Ishikawa (cell line): ENCODE results near the gene FOXO6.

Experiments
- CEBPB ChIP-seq: IDR thresholded peaks from 2 replicates; pipeline ENCODE4 v1.6.1; 2012
- CREB1 ChIP-seq: IDR thresholded peaks from 2 replicates; pipeline ENCODE4 v1.6.1; 2012; ENCODE audit warnings: low read depth
- EGR1 ChIP-seq: IDR thresholded peaks from 2 replicates; pipeline ENCODE4 v1.6.1; 2012
- EP300 ChIP-seq: IDR thresholded peaks from 2 replicates; pipeline ENCODE4 v1.6.1; 2012; ENCODE audit warnings: borderline replicate concordance
- FOXM1 ChIP-seq: IDR thresholded peaks from 2 replicates; pipeline ENCODE4 v1.6.1; 2012; ENCODE audit warnings: low read depth, borderline replicate concordance
- NFIC ChIP-seq: IDR thresholded peaks from 2 replicates; pipeline ENCODE4 v1.6.1; 2012
- RAD21 ChIP-seq: IDR thresholded peaks from 2 replicates; pipeline ENCODE4 v1.6.1; 2012; ENCODE audit warnings: low read depth
- TAF1 ChIP-seq: IDR thresholded peaks from 2 replicates; pipeline ENCODE4 v1.6.1; 2012; ENCODE audit warnings: low read depth, mild to moderate bottlenecking
- TCF12 ChIP-seq: IDR thresholded peaks from 2 replicates; pipeline ENCODE4 v1.6.1; 2012; ENCODE audit warnings: low read depth
- TEAD4 ChIP-seq: IDR thresholded peaks from 2 replicates; pipeline ENCODE4 v1.6.1; 2012
- YY1 ChIP-seq: IDR thresholded peaks from 2 replicates; pipeline ENCODE4 v1.6.1; 2012; ENCODE audit warnings: low read depth
- ZBTB7A ChIP-seq: IDR thresholded peaks from 2 replicates; pipeline ENCODE4 v1.6.1; 2012; ENCODE audit warnings: low read depth
- TF ChIP-seq, protein P1 (sequence below): IDR thresholded peaks from 2 replicates; pipeline ENCODE4 v1.6.1; 2012
- TF ChIP-seq, protein P2 (sequence below): IDR thresholded peaks from 2 replicates; pipeline ENCODE4 v1.6.1; 2012; ENCODE audit warnings: low read depth, mild to moderate bottlenecking
- TF ChIP-seq, protein P3 (sequence below): IDR thresholded peaks from 2 replicates; pipeline ENCODE4 v1.6.1; 2012

FOXO6 gene

DNA sequence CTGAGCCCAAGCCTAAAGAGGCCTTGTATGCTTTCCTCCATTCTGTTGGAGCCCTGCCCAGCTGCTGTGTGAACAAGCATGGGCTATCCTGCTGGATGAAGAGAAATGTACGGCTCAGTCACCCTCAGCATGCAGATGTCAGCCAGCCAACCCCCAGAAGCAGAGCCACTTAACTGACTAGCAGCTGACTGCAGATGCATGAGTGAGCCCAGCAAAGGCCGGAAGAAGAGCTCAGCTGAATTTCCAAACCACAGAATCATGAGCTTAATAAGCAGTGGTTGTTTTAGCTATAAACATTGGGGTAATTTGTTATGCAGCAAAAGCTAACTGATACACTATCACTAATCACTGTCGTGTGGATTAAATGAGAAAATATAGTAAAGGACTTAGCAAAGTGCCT lies 39.0 kb downstream of the FOXO6 start:
- no peak for TF ChIP-seq RAD21
- no peak for TF ChIP-seq EGR1

DNA sequence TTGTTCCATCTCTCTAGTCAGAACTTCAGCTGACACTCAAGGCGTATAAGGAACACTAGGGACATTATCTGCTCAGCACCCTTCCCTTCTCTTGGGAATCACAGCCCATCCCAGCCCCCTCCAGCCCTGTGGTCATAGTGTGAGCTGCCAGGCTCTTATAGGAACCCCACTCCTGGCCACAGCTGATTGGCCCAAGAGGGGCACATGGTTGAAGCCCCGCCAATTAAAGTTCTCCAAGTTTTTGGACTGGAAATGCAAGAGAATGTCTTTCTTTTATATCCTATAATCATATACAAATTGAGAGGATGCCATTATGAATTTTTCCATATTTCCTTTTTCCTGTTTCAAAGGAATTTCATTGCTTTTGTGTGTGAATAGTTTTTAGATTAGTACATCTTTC lies 40.7 kb downstream of the FOXO6 start:
- no peak for TF ChIP-seq EP300
- TF ChIP-seq, protein P1, sequence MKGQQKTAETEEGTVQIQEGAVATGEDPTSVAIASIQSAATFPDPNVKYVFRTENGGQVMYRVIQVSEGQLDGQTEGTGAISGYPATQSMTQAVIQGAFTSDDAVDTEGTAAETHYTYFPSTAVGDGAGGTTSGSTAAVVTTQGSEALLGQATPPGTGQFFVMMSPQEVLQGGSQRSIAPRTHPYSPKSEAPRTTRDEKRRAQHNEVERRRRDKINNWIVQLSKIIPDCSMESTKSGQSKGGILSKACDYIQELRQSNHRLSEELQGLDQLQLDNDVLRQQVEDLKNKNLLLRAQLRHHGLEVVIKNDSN, result peak; percentile 50

DNA sequence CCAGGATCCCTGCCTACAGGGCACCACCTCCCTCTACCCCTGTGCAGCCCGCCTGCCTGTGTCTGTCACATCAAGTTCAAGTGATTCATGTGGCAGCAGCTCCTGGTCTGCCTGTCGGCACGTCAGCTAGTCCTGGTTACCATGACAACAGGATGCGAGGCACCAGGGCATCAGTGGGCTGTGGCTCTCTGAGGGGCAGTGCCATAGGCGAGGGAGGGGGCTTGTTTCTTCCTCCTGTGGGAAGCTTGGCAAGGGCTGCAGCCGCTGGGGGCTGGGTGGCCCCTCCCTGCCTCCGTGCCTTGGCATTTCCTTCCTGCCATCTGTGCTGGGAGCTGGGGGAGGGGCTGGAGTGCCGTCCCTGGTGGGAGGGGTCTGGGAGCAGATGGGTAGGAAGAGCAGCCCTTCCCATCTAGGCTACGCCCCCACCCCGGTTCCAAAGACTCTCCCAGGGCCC lies 43.1 kb downstream of the FOXO6 start:
- TF ChIP-seq YY1 (no peak), ZBTB7A (peak; percentile 56; the same call in 1 of the 2 replicates)

DNA sequence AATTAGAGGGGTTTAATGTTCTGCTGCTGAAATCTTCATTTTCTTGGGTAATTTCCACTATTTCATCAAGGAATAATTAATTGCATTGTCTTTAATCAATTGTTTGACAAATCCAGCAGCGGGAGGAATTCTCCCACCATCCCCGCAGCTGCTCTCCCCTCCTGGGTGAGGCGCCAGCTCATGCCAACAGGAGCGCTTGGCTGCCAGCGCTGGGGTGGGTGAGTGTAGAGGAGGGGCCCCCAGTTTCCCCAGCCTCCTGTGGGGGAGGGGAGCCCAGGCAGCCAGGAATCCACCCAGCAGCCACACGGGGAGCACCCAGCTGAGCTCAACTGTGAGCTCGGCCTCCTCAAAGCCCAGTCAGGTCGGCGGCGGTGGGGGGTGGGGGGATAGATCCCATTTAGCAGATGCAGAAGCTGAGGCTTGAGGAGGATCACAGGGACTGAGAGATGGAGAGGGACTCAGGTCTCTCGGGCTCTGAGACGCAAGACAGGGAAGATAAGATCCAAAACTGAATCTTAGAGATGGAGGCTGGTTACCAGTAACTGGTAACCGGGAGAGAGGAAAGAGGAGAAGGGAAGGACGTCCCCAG lies 46.5 kb downstream of the FOXO6 start:
- TF ChIP-seq TAF1 (no peak), EP300 (no peak), EGR1 (no peak), RAD21 (no peak), ZBTB7A (no peak), YY1 (no peak), FOXM1 (no peak), TCF12 (no peak), CEBPB (no peak), CREB1 (no peak), NFIC (no peak), TEAD4 (no peak)
- TF ChIP-seq, protein P2, sequence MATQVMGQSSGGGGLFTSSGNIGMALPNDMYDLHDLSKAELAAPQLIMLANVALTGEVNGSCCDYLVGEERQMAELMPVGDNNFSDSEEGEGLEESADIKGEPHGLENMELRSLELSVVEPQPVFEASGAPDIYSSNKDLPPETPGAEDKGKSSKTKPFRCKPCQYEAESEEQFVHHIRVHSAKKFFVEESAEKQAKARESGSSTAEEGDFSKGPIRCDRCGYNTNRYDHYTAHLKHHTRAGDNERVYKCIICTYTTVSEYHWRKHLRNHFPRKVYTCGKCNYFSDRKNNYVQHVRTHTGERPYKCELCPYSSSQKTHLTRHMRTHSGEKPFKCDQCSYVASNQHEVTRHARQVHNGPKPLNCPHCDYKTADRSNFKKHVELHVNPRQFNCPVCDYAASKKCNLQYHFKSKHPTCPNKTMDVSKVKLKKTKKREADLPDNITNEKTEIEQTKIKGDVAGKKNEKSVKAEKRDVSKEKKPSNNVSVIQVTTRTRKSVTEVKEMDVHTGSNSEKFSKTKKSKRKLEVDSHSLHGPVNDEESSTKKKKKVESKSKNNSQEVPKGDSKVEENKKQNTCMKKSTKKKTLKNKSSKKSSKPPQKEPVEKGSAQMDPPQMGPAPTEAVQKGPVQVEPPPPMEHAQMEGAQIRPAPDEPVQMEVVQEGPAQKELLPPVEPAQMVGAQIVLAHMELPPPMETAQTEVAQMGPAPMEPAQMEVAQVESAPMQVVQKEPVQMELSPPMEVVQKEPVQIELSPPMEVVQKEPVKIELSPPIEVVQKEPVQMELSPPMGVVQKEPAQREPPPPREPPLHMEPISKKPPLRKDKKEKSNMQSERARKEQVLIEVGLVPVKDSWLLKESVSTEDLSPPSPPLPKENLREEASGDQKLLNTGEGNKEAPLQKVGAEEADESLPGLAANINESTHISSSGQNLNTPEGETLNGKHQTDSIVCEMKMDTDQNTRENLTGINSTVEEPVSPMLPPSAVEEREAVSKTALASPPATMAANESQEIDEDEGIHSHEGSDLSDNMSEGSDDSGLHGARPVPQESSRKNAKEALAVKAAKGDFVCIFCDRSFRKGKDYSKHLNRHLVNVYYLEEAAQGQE, result no peak
- TF ChIP-seq, protein P1, result no peak
- TF ChIP-seq, protein P3, sequence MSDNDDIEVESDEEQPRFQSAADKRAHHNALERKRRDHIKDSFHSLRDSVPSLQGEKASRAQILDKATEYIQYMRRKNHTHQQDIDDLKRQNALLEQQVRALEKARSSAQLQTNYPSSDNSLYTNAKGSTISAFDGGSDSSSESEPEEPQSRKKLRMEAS, result no peak

DNA sequence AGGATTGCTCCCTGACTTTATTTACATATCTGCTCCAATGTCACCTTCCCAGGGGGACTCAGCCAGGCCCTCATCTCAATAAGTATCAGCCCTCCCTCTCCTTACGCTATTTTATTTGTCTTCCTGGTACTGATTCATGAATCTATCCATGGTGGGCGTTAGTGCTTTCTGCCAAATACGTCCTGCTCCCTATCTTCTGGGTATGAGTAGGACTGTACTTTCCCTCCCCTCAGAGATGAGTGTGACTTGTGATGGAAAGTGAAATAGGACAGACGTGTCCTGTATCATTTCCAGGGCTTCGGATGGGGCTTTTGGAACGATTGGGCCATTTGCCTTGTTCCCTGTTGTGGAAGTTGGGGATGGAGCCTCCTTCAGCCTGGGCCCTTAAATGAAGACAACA lies 47.5 kb downstream of the FOXO6 start:
- TF ChIP-seq EP300 (no peak), EGR1 (no peak), TCF12 (no peak), YY1 (no peak)

DNA sequence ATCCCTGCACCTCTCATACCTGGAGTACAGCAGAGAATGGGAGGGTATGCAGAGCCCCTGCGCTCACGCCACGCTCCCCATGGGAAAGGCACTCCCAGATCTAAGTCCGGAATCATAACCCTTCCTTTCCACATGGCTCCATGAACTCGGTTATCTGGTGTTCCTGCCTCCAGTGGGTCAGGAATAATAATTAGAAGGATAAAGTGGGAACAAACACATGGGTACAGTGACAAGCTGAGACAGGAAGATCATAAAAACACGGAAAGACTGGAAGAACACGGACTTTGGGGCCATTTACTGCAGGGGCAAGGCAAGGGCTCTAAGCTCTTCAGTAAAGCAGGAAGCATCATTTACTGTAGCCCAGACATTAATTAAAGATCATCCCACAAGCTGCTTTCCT lies 48.6 kb downstream of the FOXO6 start:
- TF ChIP-seq TEAD4 (no peak), EP300 (no peak), RAD21 (no peak), CREB1 (no peak), FOXM1 (no peak), ZBTB7A (no peak), YY1 (no peak), TCF12 (no peak), EGR1 (no peak), NFIC (no peak), CEBPB (no peak), TAF1 (no peak)
- TF ChIP-seq, protein P2, result no peak
- TF ChIP-seq, protein P3, result no peak
- TF ChIP-seq, protein P1, result no peak

DNA sequence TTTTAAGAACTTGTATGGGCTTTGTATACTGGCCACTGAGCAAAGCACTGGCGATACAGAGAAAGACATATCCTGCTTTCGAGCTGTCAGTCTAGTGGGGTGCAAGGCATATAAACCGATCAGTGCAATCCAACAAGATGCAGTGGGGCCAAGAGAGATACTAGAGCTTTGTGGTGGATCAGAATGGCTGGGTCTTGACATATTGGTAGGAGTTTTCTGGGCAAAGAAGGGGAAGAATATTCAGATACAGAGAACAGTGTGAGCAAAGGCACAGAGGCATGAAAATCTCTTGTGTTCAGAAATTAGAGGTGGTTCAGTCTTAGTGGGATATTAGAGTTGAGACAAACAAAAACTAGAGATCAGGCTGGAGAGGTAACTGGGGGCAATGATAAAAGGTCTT lies 49.2 kb downstream of the FOXO6 start:
- no peak for TF ChIP-seq RAD21
- TF ChIP-seq, protein P3, result no peak
- TF ChIP-seq TEAD4, result no peak
- no peak for TF ChIP-seq TAF1
- TF ChIP-seq YY1, result no peak
- TF ChIP-seq, protein P1, result no peak
- TF ChIP-seq ZBTB7A, result no peak
- TF ChIP-seq CREB1, result no peak
- TF ChIP-seq CEBPB, result no peak
- TF ChIP-seq EGR1, result no peak
- no peak for TF ChIP-seq NFIC
- TF ChIP-seq FOXM1, result no peak
- no peak for TF ChIP-seq EP300
- TF ChIP-seq, protein P2, result no peak
- TF ChIP-seq TCF12, result no peak
